GM19193 (cell line): ENCODE results near the gene RIOK3.

ENCODE experiments used
- POLR2A ChIP-seq: IDR thresholded peaks from 4 replicates; pipeline ENCODE4 v1.6.1; 2011; ENCODE audit not compliant: insufficient read depth, insufficient read length; ENCODE audit errors: extremely low read depth

The RIOK3 gene

DNA sequence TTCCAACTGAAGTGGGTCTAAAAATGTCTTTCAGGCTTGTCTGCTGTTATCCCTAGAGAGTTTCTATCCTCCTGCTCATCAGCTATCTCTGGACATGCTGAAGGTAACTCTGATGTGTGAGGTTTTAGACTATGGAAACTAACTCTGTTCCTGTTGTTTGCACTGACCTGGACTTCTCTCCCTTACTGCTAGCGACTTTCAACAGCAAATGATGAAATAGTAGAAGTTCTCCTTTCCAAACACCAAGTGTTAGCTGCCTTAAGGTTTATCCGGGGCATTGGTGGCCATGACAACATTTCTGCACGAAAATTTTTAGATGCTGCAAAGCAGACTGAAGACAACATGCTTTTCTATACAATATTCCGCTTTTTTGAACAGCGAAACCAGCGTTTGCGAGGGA lies 77.1 kb downstream of the RIOK3 start:
- TF ChIP-seq POLR2A, result no peak

DNA sequence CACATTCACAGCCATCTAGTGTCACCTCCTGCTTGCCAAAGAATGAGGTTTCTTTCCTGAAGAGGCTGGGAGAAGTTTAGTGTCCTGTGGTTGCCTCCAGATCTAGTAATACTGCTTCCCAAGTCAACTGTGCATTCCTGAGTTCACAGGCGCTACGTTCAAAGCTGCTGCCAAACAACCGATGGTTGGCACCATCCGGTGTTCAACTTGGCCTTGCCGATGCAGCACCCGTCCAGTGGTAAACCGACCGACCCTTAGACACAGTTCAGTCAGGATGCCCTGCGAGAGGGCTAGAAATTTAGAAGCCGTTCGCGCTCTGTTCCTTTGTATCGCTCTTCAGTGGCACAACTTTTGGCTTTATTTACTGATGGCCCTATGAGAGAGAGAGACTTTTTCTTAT lies 78.8 kb downstream of the RIOK3 start:
- TF ChIP-seq POLR2A, result peak; percentile 24
